Esophagus squamous epithelium (tissue), 5 donors: ENCODE data around the gene REEP1. TPM values are rescaled to one million over a fixed set of nuclear protein-coding genes. Genes with fewer than 3 reads are reported as not detected.
"Not testable (repeated sequence)": the region's sequence is repeated elsewhere in the genome, so short reads cannot be mapped to it uniquely, and the experiment has no call there.

Experiments
- DNase-seq: peaks from one replicate; lab custom pipeline; 2025; lab: John Stamatoyannopoulos, UW
- H3K27ac ChIP-seq, 4 donors: fragments of 200-600 bp; sonication (generic); one replicate each; pipeline ENCODE4 v1.5.1; 2016 to 2019; ENCODE audit warnings: mild to moderate bottlenecking in 1 of 4
- H3K27me3 ChIP-seq, 4 donors: fragments of 200-600 bp; sonication (generic); 1 replicate in 3 of 4; 2 replicates in 1 of 4; pipeline versions ENCODE4 v1.5.1 to v1.6.0; 2017 to 2021; ENCODE audit warnings: antibody characterized with exemption in 1 of 4
- H3K36me3 ChIP-seq, 3 donors: fragments of 200-600 bp; sonication (generic); one replicate each; pipeline ENCODE4 v1.5.1; 2016 to 2019
- H3K4me1 ChIP-seq, 3 donors: fragments of 200-600 bp; sonication (generic); one replicate each; pipeline ENCODE4 v1.5.1; 2017 to 2019
- H3K4me3 ChIP-seq, 4 donors: fragments of 200-600 bp; sonication (generic); 1 replicate in 3 of 4; 2 replicates in 1 of 4; pipeline ENCODE4 v1.5.1; 2016 to 2019; ENCODE audit warnings: mild to moderate bottlenecking in 2 of 4, moderate library complexity in 1 of 4
- H3K9me3 ChIP-seq, 3 donors: fragments of 200-600 bp; sonication (generic); one replicate each; pipeline ENCODE4 v1.5.1; 2016 to 2019
- POLR2A ChIP-seq, 4 donors: fragments of 450-650 bp; IDR thresholded peaks; one replicate each; pipeline ENCODE4 v1.6.1; 2017; ENCODE audit warnings: antibody characterized with exemption in 4 of 4, mild to moderate bottlenecking in 4 of 4, moderate library complexity in 3 of 4
- WGBS, 2 donors: methylation state at CpG; one replicate each; pipeline ENCODE4 v1.1.5; 2018; 5-methylcytosine and 5-hydroxymethylcytosine counted together
- intact Hi-C: fragments of 100-400 bp; cut with DNase I; formaldehyde crosslinking; loops from one replicate; pipeline ENCODE4 v1.15.0; 2022
- total RNA-seq, 4 donors: library from RNA; depleted of rRNA; stranded (reverse); fragments of >200 nt; gene quantifications; one replicate each; pipeline ENCODE4 v1.1.0, GENCODE V29; 2016
- TF ChIP-seq, protein P1 (sequence below), 6 experiments: fragments of 450-650 bp in 4 of 6; fragments of 200-600 bp in 2 of 6; sonication (generic) in 2 of 6; IDR thresholded peaks; one replicate each; pipeline ENCODE4 v1.5.1; 2016 to 2019; ENCODE audit warnings: antibody characterized with exemption in 6 of 6, mild to moderate bottlenecking in 4 of 6, moderate library complexity in 4 of 6
- donor health status: DM: yes; HTN: yes; CAD: no.

Gene REEP1
- total RNA-seq, 4 donors from 2014 or later, result 0.83 to 10.3 (median 2.0) TPM

DNA sequence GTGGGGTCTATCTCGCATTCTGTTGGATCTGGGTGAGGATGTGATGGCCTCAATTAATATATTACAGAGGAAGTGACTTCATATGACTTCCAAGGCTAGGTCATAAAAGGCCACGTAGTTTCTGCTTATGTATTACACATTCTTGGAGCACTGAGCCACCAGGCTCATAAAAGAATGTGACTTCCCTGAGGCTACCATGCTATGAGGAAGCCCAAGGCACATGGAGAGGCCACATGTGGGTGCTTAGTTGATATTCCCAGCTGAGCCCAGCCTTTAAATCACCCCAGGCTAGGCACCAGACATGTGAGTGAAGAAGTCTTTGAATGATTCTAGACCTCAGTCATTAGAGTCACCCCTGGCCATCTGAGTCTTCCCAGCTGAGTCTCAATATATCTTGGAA lies 13.3 kb upstream of the REEP1 start:
- DNase-seq, result no peak
- Histone ChIP-seq H3K4me3 (no peak overlapping the region), H3K27ac (no peak overlapping the region), H3K4me1 (no peaks in the 10 kb centered on the region), H3K27me3 (peaks cover 0 to 14% (median 0%) of the 10 kb centered on the region in 4 donors), H3K36me3 (no peaks in the 10 kb centered on the region), H3K9me3 (no peaks in the 10 kb centered on the region)
- no peak for TF ChIP-seq POLR2A (IDR thresholded peaks at IDR 0.05)
- TF ChIP-seq, protein P1, sequence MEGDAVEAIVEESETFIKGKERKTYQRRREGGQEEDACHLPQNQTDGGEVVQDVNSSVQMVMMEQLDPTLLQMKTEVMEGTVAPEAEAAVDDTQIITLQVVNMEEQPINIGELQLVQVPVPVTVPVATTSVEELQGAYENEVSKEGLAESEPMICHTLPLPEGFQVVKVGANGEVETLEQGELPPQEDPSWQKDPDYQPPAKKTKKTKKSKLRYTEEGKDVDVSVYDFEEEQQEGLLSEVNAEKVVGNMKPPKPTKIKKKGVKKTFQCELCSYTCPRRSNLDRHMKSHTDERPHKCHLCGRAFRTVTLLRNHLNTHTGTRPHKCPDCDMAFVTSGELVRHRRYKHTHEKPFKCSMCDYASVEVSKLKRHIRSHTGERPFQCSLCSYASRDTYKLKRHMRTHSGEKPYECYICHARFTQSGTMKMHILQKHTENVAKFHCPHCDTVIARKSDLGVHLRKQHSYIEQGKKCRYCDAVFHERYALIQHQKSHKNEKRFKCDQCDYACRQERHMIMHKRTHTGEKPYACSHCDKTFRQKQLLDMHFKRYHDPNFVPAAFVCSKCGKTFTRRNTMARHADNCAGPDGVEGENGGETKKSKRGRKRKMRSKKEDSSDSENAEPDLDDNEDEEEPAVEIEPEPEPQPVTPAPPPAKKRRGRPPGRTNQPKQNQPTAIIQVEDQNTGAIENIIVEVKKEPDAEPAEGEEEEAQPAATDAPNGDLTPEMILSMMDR (IDR thresholded peaks at IDR 0.05), result no peak
- intact Hi-C loops, result no loop called here
- 65 to 71% methylated on average over 2 of the region's 2 CpGs for WGBS, 2 donors

- no peaks in the 10 kb centered on the region for H3K36me3 ChIP-seq
- peaks cover 0 to 14% (median 0%) of the 10 kb centered on the region in 4 donors for H3K27me3 ChIP-seq
- no peaks in the 10 kb centered on the region for H3K4me1 ChIP-seq
- H3K9me3 ChIP-seq, result no peaks in the 10 kb centered on the region
- intact Hi-C loops, result no loop called here
- no peak overlapping the region for H3K4me3 ChIP-seq
- TF ChIP-seq POLR2A (IDR thresholded peaks at IDR 0.05), result no peak
- TF ChIP-seq, protein P1 (IDR thresholded peaks at IDR 0.05), result no peak
- no peak overlapping the region for H3K27ac ChIP-seq
- no peak for DNase-seq
- 66 to 95% methylated on average over 4 to 5 of the region's 7 CpGs for WGBS, 2 donors
Observed at GRCh38 chr2:86347401-86347800, 10.0 kb upstream of the REEP1 start.

DNA sequence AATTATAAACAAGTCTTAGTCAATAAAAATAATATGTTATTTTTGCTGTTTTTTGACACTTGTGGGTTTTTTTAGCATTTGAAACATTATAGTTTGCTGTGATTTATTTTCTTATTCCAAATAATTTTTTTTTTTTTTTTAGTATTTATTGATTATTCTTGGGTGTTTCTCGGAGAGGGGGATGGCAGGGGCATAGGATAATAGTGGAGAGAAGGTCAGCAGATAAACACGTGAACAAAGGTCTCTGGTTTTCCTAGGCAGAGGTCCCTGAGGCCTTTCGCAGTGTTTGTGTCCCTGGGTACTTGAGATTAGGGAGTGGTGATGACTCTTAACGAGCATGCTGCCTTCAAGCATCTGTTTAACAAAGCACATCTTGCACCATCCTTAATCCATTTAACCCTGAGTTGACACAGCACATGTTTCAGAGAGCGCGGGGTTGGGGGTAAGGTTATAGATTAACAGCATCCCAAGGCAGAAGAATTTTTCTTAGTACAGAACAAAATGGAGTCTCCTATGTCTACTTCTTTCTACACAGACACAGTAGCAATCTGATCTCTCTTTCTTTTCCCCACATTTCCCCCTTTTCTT lies 8.5 kb upstream of the REEP1 start:
- peaks cover 0 to 14% (median 0%) of the 10 kb centered on the region in 4 donors for H3K27me3 ChIP-seq
- H3K4me1 ChIP-seq, H3K9me3 ChIP-seq, H3K4me3 ChIP-seq, intact Hi-C loops, H3K27ac ChIP-seq, H3K36me3 ChIP-seq, DNase-seq: not testable (repeated sequence)
- 50 to 72% methylated on average over 6 of the region's 6 CpGs for WGBS, 2 donors

GRCh38 chr2:86344404-86344803 lies 7.0 kb upstream of the REEP1 start:
- Histone ChIP-seq H3K27ac (no peak overlapping the region), H3K27me3 (peaks cover 0 to 24% (median 0%) of the 10 kb centered on the region in 4 donors), H3K4me3 (no peak overlapping the region), H3K36me3 (no peaks in the 10 kb centered on the region), H3K9me3 (no peaks in the 10 kb centered on the region), H3K4me1 (no peaks in the 10 kb centered on the region)
- intact Hi-C loops, result no loop called here
- DNase-seq, result no peak
- TF ChIP-seq, protein P1 (IDR thresholded peaks at IDR 0.05), result no peak
- no peak for TF ChIP-seq POLR2A (IDR thresholded peaks at IDR 0.05)
- WGBS, 2 donors, result 74 to 81% methylated on average over 2 of the region's 2 CpGs

- intact Hi-C loops, result no loop called here
- 53 to 69% methylated on average over 1 of the region's 1 CpG for WGBS, 2 donors
Observed at GRCh38 chr2:86342488-86342887, 5.1 kb upstream of the REEP1 start.

More at GRCh38 chr2:86342488-86342887, 5.1 kb upstream of the REEP1 start:
- Histone ChIP-seq H3K9me3 (no peaks in the 10 kb centered on the region), H3K27me3 (peaks cover 0 to 42% (median 0%) of the 10 kb centered on the region in 4 donors), H3K36me3 (no peaks in the 10 kb centered on the region), H3K27ac (no peak overlapping the region), H3K4me3 (no peak overlapping the region), H3K4me1 (peaks cover 0 to 10% (median 6%) of the 10 kb centered on the region in 3 donors)
- TF ChIP-seq POLR2A (IDR thresholded peaks at IDR 0.05), result no peak
- TF ChIP-seq, protein P1 (IDR thresholded peaks at IDR 0.05), result no peak
- DNase-seq, result no peak
